SKM-1 (cell line): ENCODE data around the gene ZNF428.
"Not testable (repeated sequence)": the region's sequence is repeated elsewhere in the genome, so short reads cannot be mapped to it uniquely, and the experiment has no call there.

Experiments
- DNase-seq: peaks from one replicate; lab custom pipeline; 2025; ENCODE audit not compliant: unreplicated experiment; lab: John Stamatoyannopoulos, UW

The ZNF428 gene

GRCh38 chr19:43620061-43621001 lies 902 bp upstream of the ZNF428 start:
- no peak for DNase-seq

GRCh38 chr19:43618921-43619261 lies 538 bp downstream of the ZNF428 start:
- no peak for DNase-seq

- DNase-seq, result no peak
Measured at GRCh38 chr19:43616954-43617353, 2.5 kb downstream of the ZNF428 start.

- DNase-seq, result no peak
Measured at GRCh38 chr19:43616306-43616705, 3.1 kb downstream of the ZNF428 start.

- no peak for DNase-seq
Measured at GRCh38 chr19:43612374-43612773, 7.1 kb downstream of the ZNF428 start.

- no peak for DNase-seq
Measured at GRCh38 chr19:43611788-43612187, 7.6 kb downstream of the ZNF428 start, which contains the start of gene SRRM5. Gene SRRM5 (plus strand): TSS chr19:43612088. CDS start chr19:43612122, 34 bp downstream.

GRCh38 chr19:43610493-43610892 lies 8.9 kb downstream of the ZNF428 start:
- no peak for DNase-seq

- DNase-seq, result no peak
Measured at GRCh38 chr19:43609872-43610271, 9.6 kb downstream of the ZNF428 start.

- DNase-seq, result no peak
Measured at GRCh38 chr19:43607238-43608205, 11.9 kb downstream of the ZNF428 start.

- DNase-seq, result no peak
Measured at GRCh38 chr19:43606569-43607229, 12.7 kb downstream of the ZNF428 start.

- no peak for DNase-seq
Measured at GRCh38 chr19:43605875-43606568, 13.4 kb downstream of the ZNF428 start.

GRCh38 chr19:43600326-43600725 lies 19.1 kb downstream of the ZNF428 start:
- not testable (repeated sequence) for DNase-seq

- no peak for DNase-seq
Measured at GRCh38 chr19:43599635-43600295, 19.7 kb downstream of the ZNF428 start.

- no peak for DNase-seq
Measured at GRCh38 chr19:43598445-43599240, 20.8 kb downstream of the ZNF428 start.

- no peak for DNase-seq
Measured at GRCh38 chr19:43597876-43598275, 21.6 kb downstream of the ZNF428 start.

- DNase-seq, result no peak
Measured at GRCh38 chr19:43596842-43597461, 22.5 kb downstream of the ZNF428 start.

GRCh38 chr19:43595999-43596841 lies 23.2 kb downstream of the ZNF428 start, which contains the start of the genes IRGQ and ZNF576:
Gene IRGQ (minus strand): TSS chr19:43596134. CDS start chr19:43595338, 796 bp downstream.
Gene ZNF576 (plus strand): TSS chr19:43596595. CDS start chr19:43597109, 514 bp downstream.
- DNase-seq, result peak; percentile 87

GRCh38 chr19:43595605-43595998 lies 23.8 kb downstream of the ZNF428 start:
- no peak for DNase-seq
